Stimulated activated naive CD8-positive, alpha-beta T cell treated with anti-CD3 and anti-CD28 coated beads, Interleukin-15, amount 100 ng/mL, for 72 hours (primary cell): ENCODE results near the gene CLEC16A.

Experiments used
- ATAC-seq: fragments of 150-1000 bp; cut with Tn5 transposase; 2 replicates; pipeline ENCODE4 v1.10.0; 2021; ENCODE audit warnings: mild to moderate bottlenecking, moderate library complexity
- DNase-seq, 2 donors: peaks; one replicate each; pipeline ENCODE4 v3.0.0; 2021 to 2022
- H3K27ac Mint-ChIP-seq, 2 donors: one replicate each; pipeline ENCODE4 v1.8.0; 2022; ENCODE audit warnings: mild to moderate bottlenecking in 2 of 2, mixed read lengths in 2 of 2, moderate library complexity in 2 of 2
- H3K27me3 Mint-ChIP-seq: one replicate; pipeline ENCODE4 v1.8.0; 2022; ENCODE audit warnings: mixed read lengths
- H3K4me1 Mint-ChIP-seq: one replicate; pipeline ENCODE4 v1.8.0; 2022; ENCODE audit warnings: mild to moderate bottlenecking, mixed read lengths
- H3K4me3 Mint-ChIP-seq, 2 donors: one replicate each; pipeline ENCODE4 v1.8.0; 2022; ENCODE audit warnings: mild to moderate bottlenecking in 2 of 2, mixed read lengths in 2 of 2, moderate library complexity in 1 of 2
- H3K9me3 Mint-ChIP-seq, 2 donors: one replicate each; pipeline ENCODE4 v1.8.0; 2022; ENCODE audit warnings: mixed read lengths in 2 of 2

CLEC16A gene

DNA sequence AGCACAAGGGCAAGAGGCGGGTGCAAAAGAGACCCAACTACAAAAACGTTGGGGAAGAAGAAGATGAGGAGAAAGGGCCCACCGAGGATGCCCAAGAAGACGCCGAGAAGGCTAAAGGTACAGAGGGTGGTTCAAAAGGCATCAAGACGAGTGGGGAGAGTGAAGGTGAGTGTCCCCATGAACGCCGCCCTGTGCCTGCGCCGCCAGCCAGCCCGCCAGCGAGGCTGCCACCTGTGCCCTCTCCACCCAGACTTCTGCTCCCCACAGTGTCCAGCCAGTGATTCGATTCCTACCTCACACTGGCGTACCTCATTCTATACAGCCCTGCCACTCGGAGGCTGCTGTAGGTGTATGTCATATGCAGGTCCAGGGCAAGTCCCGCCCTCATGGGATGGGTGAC lies 58.8 kb downstream of the CLEC16A start:
- no peak for ATAC-seq

DNA sequence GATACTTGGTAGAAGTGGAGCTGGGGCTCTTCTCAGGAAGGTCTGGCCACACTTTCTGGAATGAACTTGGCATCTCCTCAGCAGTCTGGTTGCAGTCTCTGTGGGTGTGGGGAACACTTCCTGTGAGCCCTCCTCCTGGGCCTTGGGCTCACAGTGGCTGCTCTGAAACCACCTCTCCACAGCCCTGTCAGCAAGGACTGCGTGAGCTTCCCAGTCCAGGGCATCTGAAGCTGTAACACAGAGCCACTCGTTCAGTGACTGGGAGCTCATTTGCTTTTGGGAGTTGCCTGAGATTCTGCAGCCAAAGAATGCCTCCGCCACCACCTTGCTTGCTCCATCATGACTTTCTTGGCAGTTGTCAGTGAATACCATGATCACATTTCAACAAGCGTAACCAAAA lies 60.0 kb downstream of the CLEC16A start:
- ATAC-seq, result no peak
- no peaks in the 10 kb centered on the region for H3K4me1 Mint-ChIP-seq

More for the DNA sequence above, 58.8 kb downstream of the CLEC16A start:
- no peaks in the 10 kb centered on the region for H3K9me3 Mint-ChIP-seq
- no peaks in the 10 kb centered on the region for H3K4me1 Mint-ChIP-seq
- H3K27me3 Mint-ChIP-seq, result no peaks in the 10 kb centered on the region
- H3K4me3 Mint-ChIP-seq, result no peak overlapping the region
- no peak overlapping the region for H3K27ac Mint-ChIP-seq
- DNase-seq, result no peak

GRCh38 chr16:11004973-11005610 lies 60.7 kb downstream of the CLEC16A start:
- ATAC-seq (no peak), DNase-seq (no peak)
- no peaks in the 10 kb centered on the region for H3K27me3 Mint-ChIP-seq
- no peaks in the 10 kb centered on the region for H3K4me1 Mint-ChIP-seq
- H3K27ac Mint-ChIP-seq, result no peak overlapping the region
- no peaks in the 10 kb centered on the region for H3K9me3 Mint-ChIP-seq
- no peak overlapping the region for H3K4me3 Mint-ChIP-seq

More for the DNA sequence above, 60.0 kb downstream of the CLEC16A start:
- no peaks in the 10 kb centered on the region for H3K27me3 Mint-ChIP-seq
- H3K9me3 Mint-ChIP-seq, result no peaks in the 10 kb centered on the region
- no peak overlapping the region for H3K4me3 Mint-ChIP-seq
- no peak for DNase-seq
- peak overlapping the region in 1 of 2 donors; percentile 60 for H3K27ac Mint-ChIP-seq

GRCh38 chr16:11005611-11005975 lies 61.2 kb downstream of the CLEC16A start:
- no peak for DNase-seq
- ATAC-seq, result no peak
- Mint-ChIP-seq H3K4me1 (no peaks in the 10 kb centered on the region), H3K27ac (peak overlapping the region in 1 of 2 donors; percentile 38), H3K27me3 (no peaks in the 10 kb centered on the region), H3K9me3 (no peaks in the 10 kb centered on the region), H3K4me3 (no peak overlapping the region)

GRCh38 chr16:11006656-11007055 lies 62.3 kb downstream of the CLEC16A start:
- no peaks in the 10 kb centered on the region for H3K9me3 Mint-ChIP-seq
- DNase-seq, result no peak
- no peaks in the 10 kb centered on the region for H3K27me3 Mint-ChIP-seq
- no peaks in the 10 kb centered on the region for H3K4me1 Mint-ChIP-seq
- no peak overlapping the region for H3K4me3 Mint-ChIP-seq
- no peak overlapping the region for H3K27ac Mint-ChIP-seq
- no peak for ATAC-seq

GRCh38 chr16:11007714-11008280 lies 63.4 kb downstream of the CLEC16A start:
- no peaks in the 10 kb centered on the region for H3K27me3 Mint-ChIP-seq
- no peak for ATAC-seq
- no peak overlapping the region for H3K27ac Mint-ChIP-seq
- H3K9me3 Mint-ChIP-seq, result no peaks in the 10 kb centered on the region
- H3K4me1 Mint-ChIP-seq, result no peaks in the 10 kb centered on the region
- no peak overlapping the region for H3K4me3 Mint-ChIP-seq
- no peak for DNase-seq

DNA sequence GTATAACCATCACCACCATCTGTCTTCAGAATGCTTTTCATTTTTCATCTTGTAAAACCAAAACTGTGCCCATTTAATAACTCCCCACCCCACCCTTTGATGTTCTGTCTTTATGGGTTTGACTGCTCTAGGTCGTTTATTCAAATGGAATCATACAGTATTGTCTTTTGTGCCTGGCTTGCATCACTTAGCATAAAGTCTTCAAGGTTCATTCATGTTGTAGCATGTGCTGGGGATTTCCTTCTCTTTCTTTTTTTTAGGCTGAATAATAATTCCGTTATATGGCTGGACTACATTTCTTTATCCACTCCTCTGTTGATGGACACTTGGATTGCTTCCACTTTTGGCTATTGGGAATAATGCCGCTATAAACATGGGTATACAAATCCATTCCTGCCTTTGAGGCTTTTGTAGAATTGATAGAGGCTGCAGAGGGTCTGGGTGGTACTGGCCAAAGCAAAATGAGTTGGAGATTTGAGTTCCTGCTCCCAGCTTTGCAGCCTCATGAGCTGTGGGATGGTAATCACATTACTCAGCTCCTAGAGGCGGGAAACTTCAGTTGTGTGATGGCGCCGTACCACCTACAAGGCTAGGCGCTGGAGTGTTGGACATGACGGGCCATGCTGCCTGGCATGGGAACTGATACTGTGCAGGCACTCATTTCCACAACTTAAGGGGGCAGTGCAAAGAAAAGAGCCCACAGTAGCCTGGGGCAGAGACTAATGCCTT lies 64.8 kb downstream of the CLEC16A start:
- Mint-ChIP-seq H3K4me1 (no peaks in the 10 kb centered on the region), H3K27ac (no peak overlapping the region), H3K27me3 (no peaks in the 10 kb centered on the region), H3K9me3 (no peaks in the 10 kb centered on the region), H3K4me3 (no peak overlapping the region)
- DNase-seq, result no peak
- ATAC-seq, result no peak

GRCh38 chr16:11010575-11011221 lies 66.3 kb downstream of the CLEC16A start:
- no peaks in the 10 kb centered on the region for H3K4me1 Mint-ChIP-seq
- no peak overlapping the region for H3K4me3 Mint-ChIP-seq
- ATAC-seq (no peak), DNase-seq (no peak)
- H3K27ac Mint-ChIP-seq, result no peak overlapping the region
- H3K9me3 Mint-ChIP-seq, result no peaks in the 10 kb centered on the region
- H3K27me3 Mint-ChIP-seq, result no peaks in the 10 kb centered on the region

DNA sequence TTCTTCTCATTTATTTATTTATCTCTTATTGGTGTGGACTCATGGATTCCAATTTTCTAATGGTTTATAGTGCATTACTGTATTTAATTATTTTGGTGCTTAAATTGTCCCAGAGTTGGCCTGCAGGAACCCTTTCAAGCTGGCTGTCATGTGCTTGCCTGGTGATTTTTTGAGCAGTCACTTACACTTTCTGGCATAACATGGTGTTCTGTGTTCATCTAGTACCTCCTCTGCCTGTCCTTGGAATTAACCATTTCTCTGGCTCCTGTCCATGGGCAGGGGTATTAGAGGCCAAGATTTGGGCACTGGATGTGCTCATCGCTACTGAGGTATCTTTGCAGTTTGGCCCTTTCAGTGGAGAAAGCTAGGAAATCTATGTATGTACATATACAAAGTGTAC lies 67.0 kb downstream of the CLEC16A start:
- Mint-ChIP-seq H3K9me3 (no peaks in the 10 kb centered on the region), H3K27me3 (no peaks in the 10 kb centered on the region), H3K4me1 (peaks cover 2% of the 10 kb centered on the region), H3K4me3 (no peak overlapping the region), H3K27ac (no peak overlapping the region)
- no peak for ATAC-seq
- DNase-seq, result no peak

GRCh38 chr16:11012841-11013240 lies 68.5 kb downstream of the CLEC16A start:
- no peak overlapping the region for H3K27ac Mint-ChIP-seq
- no peaks in the 10 kb centered on the region for H3K27me3 Mint-ChIP-seq
- no peak overlapping the region for H3K4me3 Mint-ChIP-seq
- no peaks in the 10 kb centered on the region for H3K9me3 Mint-ChIP-seq
- DNase-seq (no peak), ATAC-seq (no peak)
- H3K4me1 Mint-ChIP-seq, result peaks cover 16% of the 10 kb centered on the region

DNA sequence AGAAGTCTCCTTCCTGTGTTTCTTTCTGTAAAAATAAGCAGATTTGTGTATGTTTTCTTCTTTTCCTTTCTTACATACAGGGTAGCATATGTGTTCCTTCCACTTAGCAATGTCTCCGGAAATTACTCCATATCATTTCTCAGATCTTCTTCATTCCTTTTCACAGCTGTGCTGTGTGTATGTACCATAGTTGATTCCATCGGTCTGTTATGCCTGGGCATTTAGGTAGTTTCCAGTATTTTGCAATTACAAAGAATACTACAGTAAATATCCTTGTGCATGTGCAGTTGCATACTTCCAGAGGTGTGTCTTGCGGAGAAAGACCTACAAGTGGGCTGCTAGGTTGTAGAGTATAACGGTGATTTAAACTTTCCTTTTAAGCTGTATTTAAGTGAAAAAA lies 69.8 kb downstream of the CLEC16A start:
- H3K9me3 Mint-ChIP-seq, result no peaks in the 10 kb centered on the region
- no peaks in the 10 kb centered on the region for H3K27me3 Mint-ChIP-seq
- no peak overlapping the region for H3K4me3 Mint-ChIP-seq
- peaks cover 16% of the 10 kb centered on the region for H3K4me1 Mint-ChIP-seq
- H3K27ac Mint-ChIP-seq, result no peak overlapping the region
- no peak for ATAC-seq
- DNase-seq, result no peak

GRCh38 chr16:11015076-11015475 lies 70.7 kb downstream of the CLEC16A start:
- no peak for ATAC-seq
- DNase-seq, result no peak
- Mint-ChIP-seq H3K4me3 (no peak overlapping the region), H3K27me3 (no peaks in the 10 kb centered on the region), H3K9me3 (no peaks in the 10 kb centered on the region), H3K27ac (no peak overlapping the region), H3K4me1 (peaks cover 16% of the 10 kb centered on the region)

DNA sequence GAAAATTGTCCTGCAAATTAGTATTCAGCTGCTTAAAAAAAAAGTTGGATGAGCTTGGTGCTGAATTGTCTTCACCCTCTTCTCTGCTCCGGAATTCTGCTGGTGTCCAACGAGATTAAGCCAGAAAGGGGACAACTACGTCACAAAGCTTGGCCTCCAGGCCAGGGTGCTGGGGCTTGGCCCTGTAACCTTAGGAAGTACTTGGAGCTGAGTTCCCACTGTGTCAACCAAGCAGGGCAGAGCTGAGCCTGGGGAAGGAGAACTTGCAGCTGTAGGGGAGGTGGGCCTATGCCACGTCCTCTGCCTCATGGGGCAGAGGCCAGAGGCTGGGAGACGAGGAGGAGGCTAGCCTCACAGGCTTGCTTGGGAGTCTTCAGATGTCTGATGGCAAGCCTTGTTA lies 71.2 kb downstream of the CLEC16A start:
- no peaks in the 10 kb centered on the region for H3K9me3 Mint-ChIP-seq
- no peak overlapping the region for H3K4me3 Mint-ChIP-seq
- peaks cover 16% of the 10 kb centered on the region for H3K4me1 Mint-ChIP-seq
- no peak overlapping the region for H3K27ac Mint-ChIP-seq
- DNase-seq, result no peak
- no peaks in the 10 kb centered on the region for H3K27me3 Mint-ChIP-seq
- ATAC-seq, result no peak

GRCh38 chr16:11016524-11016988 lies 72.2 kb downstream of the CLEC16A start:
- Mint-ChIP-seq H3K27ac (no peak overlapping the region), H3K27me3 (no peaks in the 10 kb centered on the region), H3K4me1 (peaks cover 16% of the 10 kb centered on the region), H3K4me3 (no peak overlapping the region), H3K9me3 (no peaks in the 10 kb centered on the region)
- ATAC-seq (no peak), DNase-seq (no peak)

- Mint-ChIP-seq H3K27ac (peak overlapping the region in 1 of 2 donors; percentile 73), H3K4me3 (no peak overlapping the region), H3K4me1 (peaks cover 16% of the 10 kb centered on the region), H3K27me3 (no peaks in the 10 kb centered on the region), H3K9me3 (no peaks in the 10 kb centered on the region)
- ATAC-seq (peak; percentile 73), DNase-seq (peak in 1 of 2 donors; percentile 34)
Observed at GRCh38 chr16:11016993-11017392, 72.6 kb downstream of the CLEC16A start.

DNA sequence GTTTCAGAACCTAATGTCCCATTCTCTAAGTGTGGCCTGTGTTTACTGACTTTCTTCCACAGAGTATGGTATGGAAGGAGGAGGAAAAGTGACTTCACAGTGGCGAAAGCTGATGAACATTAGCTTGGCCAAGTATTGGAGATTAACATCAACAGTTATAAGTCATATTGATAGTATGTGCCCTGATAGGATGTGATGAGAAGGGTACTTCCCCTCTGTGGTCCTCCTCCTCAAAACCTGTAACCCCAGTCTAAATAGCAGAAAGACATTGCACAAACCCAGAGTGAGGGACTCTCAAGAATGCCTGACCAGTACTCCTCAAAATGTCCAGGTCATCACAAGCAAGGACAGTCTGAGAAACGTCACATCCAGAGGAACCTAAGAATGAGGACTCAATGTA lies 73.1 kb downstream of the CLEC16A start:
- DNase-seq, result no peak
- H3K27ac Mint-ChIP-seq, result peak overlapping the region in 1 of 2 donors; percentile 73
- H3K4me1 Mint-ChIP-seq, result peaks cover 16% of the 10 kb centered on the region
- no peaks in the 10 kb centered on the region for H3K9me3 Mint-ChIP-seq
- no peak overlapping the region for H3K4me3 Mint-ChIP-seq
- peak; percentile 92 for ATAC-seq
- no peaks in the 10 kb centered on the region for H3K27me3 Mint-ChIP-seq
